NB4 (cell line): ENCODE measurements around the gene UNC119.

ENCODE experiments used
- DNase-seq: peaks from one replicate; pipeline ENCODE4 v3.0.0; 2010; ENCODE audit warnings: low read depth
- H3K4me3 ChIP-seq: one replicate; pipeline ENCODE4 v1.5.1; 2011; ENCODE audit warnings: mild to moderate bottlenecking, low read depth, low read length, moderate library complexity
- CTCF ChIP-seq: IDR thresholded peaks from one replicate; pipeline ENCODE4 v1.5.1; 2012; ENCODE audit warnings: low read depth, low read length
- MYC ChIP-seq: IDR thresholded peaks from 2 replicates; pipeline ENCODE4 v1.6.1; 2011; ENCODE audit warnings: low read depth, low read length
- POLR2A ChIP-seq: IDR thresholded peaks from 2 replicates; pipeline ENCODE4 v1.6.1; 2011; ENCODE audit warnings: mild to moderate bottlenecking; ENCODE audit not compliant: insufficient read length; ENCODE audit errors: extremely low read depth
- TF ChIP-seq, protein P1 (sequence below): IDR thresholded peaks from 2 replicates; pipeline ENCODE4 v1.6.1; 2011; ENCODE audit warnings: low read depth, low read length

UNC119 gene

DNA sequence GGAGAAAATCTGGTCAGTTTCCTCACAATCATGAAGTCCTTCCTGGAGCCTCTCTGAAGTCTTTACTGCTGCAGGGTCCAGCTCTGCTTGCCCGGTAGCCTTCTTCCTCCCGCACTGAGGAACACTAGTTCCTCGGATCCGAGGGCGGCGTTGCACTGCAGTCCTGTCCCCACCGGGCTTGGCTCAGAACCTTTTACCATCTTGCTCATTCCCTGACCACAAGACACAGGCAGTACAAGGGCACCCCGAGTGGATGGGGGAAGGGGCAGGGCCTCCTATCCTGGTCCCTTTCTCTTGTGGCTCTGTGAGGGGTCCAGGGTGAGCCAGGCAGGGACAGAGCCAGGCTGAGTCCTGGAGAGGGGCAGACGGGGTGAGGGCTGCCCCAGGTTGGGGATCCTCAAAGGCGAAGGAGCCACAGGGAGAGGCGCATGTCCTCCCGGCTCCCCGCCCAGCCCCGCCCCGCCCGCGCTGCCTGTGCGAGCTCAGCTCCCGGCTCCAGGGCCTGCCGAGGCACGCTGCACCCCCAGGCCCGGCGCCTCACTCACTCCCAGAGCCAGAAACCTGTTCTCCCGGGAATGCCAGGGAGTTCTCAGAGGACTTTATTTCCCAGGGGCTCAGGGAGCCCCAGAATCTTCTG is 44.7 kb downstream of the UNC119 start:
- TF ChIP-seq, protein P1, sequence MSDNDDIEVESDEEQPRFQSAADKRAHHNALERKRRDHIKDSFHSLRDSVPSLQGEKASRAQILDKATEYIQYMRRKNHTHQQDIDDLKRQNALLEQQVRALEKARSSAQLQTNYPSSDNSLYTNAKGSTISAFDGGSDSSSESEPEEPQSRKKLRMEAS: no peak
- TF ChIP-seq POLR2A (no peak), CTCF (no peak), MYC (no peak)
- no peak for DNase-seq
- no peak overlapping the region for H3K4me3 ChIP-seq

DNA sequence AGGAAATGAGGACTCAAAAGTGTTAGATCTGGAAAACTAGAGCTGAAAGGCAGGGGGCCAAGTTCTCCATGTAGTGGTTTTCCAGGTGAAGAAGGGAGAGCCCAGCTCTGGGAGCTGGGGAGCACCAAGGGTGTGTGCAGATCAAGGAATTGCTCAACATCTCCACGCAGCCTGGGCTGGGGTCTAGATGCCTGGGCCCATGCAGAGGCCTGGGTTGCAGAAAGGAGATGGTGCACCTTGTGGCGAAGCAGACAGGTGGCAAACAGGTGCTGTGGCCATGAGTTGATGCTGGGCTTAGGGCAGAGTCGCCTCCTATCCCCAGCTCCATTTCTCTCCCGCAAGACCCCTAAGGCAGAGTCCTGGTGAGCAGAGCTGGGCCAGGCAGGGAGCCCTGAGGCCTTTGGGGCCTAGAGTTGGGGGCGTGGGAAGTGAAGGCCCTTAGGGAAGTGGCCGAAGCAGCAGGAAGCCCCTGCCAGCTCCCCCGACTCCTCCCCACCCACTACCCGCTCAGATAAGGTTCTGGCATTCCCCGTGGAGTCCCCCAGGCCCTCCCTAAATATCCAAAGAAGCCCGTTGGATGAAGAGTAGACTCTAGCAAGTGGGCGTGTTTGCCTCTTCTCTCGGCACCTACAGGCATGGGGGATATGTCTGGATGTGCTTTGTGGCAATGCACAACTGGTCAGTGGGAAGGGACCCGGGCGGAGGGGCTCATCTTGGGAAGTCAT is 45.5 kb downstream of the UNC119 start:
- no peak for DNase-seq
- no peak overlapping the region for H3K4me3 ChIP-seq
- TF ChIP-seq MYC (no peak), POLR2A (no peak), CTCF (no peak)
- TF ChIP-seq, protein P1: no peak

DNA sequence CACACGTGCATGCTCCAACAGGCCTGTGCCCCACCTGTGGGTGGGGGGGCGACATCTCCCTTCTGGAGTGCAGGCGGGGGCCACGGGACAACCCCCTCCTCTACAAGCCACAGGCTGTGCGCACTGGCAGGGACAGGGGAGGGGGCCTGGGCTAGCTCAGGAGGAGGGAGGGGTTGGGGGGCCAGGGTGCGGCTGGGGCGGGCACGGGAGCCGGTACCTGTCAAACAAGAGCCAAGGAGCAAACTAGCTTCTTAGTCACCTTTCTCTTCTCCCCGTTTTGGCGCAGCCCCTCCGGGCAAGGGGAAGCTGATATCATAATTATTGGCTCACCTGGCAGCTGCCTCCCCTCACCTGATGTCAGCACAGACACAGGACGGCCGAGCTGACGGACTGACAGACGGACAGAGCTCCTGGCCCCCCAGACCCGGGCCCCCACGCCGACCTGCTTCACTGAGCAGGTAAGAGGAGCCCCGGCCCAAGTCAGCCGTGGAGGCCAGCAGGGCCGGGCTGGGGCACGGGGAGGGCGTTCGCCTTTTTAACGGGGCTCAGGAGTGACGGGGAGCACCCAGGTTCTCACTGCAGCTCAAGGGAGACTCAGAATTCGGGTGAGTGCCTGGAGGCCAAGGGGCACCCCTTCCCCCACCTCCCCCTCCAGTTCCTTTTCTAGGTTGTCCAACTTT is 46.3 kb downstream of the UNC119 start, which contains the start of gene FOXN1:
FOXN1 (plus strand) TSS at position 363 of the 680 bp plus-strand sequence. CDS start 17,622 bp downstream, outside the sequence.
- TF ChIP-seq, protein P1: no peak
- TF ChIP-seq POLR2A (no peak), MYC (no peak), CTCF (no peak)
- DNase-seq: no peak
- no peak within 1 kb of the TSS for H3K4me3 ChIP-seq

GRCh38 chr17:28503420-28503819 is 49.0 kb downstream of the UNC119 start:
- TF ChIP-seq, protein P1: no peak
- no peak for TF ChIP-seq MYC
- no peak for TF ChIP-seq POLR2A
- TF ChIP-seq CTCF: no peak
- no peak for DNase-seq
- no peak overlapping the region for H3K4me3 ChIP-seq

DNA sequence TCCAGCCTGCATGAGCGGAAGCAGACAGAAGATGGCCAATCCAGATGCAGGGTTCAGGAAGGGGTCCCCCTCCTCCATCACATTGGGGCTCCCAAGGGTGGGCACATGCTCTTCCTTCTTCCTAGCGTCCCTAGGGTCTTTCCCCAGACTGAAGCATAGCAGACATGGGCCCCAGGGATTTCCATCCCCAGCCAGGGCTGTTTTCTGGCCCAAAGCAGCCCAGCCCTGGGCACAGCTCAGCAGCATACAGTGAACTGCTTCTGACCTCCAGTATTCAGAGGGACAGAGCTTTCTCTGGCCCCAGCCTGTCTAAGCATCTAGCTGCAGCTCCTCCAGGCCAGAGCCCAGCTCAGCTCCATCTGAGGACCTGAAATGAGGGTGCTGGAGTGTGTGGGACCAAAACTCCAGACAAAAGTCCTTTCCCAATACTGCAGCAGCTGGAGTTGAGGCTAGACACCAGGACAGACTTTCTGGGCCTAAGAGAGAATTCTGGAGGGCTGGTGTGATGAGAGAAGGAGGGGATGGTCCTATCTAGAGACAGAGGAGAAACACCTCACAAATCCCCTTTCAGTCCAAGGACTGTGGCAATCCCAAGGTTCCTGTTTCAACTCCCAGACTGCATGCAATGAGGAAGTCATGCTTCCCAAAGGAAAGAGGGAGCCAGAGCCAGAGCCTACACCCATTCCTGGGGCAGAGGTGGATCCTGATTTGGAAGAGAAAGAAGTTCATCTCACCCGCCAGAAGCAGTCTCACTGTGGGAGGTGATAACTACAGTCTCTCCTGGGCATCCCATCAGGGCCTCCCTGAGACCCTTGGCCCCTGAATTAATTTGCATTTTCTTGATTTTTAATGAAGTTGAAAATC is 50.8 kb downstream of the UNC119 start:
- TF ChIP-seq CTCF (no peak), POLR2A (no peak), MYC (no peak)
- TF ChIP-seq, protein P1: no peak
- no peak overlapping the region for H3K4me3 ChIP-seq
- DNase-seq: no peak
